WTC11 (cell line): Measurements from ENCODE around the gene MANSC1. TPM values are rescaled to one million over a fixed set of nuclear protein-coding genes. Genes with fewer than 3 reads are reported as not detected.

Experiments used
- ATAC-seq: fragments of 200-7000 bp; cut with Tn5 transposase; 2 replicates; pipeline ENCODE4 v1.10.0; 2021; ENCODE audit warnings: mild to moderate bottlenecking, moderate library complexity
- CTCF ChIA-PET: fragments of 300-600 bp; sonication (Branson Sonifier 250); formaldehyde crosslinking; loops from one replicate; lab custom pipeline; 2021; ENCODE audit warnings: antibody characterized with exemption; lab: Charles Lee
- POLR2A ChIA-PET: fragments of 350-600 bp; sonication (Branson Sonifier 250); formaldehyde crosslinking; loops from one replicate; lab custom pipeline; 2021; ENCODE audit warnings: antibody characterized with exemption; lab: Charles Lee
- DNase-seq: peaks from one replicate; pipeline ENCODE4 v3.0.0; 2021; ENCODE audit warnings: low spot score
- H3K27ac Mint-ChIP-seq: 2 replicates; pipeline ENCODE4 v1.8.0; 2021; ENCODE audit warnings: mixed read lengths
- H3K27me3 Mint-ChIP-seq: 2 replicates; pipeline ENCODE4 v1.8.0; 2021; ENCODE audit warnings: low read depth, mild to moderate bottlenecking, moderate library complexity, mixed read lengths
- H3K36me3 Mint-ChIP-seq: 2 replicates; pipeline ENCODE4 v1.8.0; 2021; ENCODE audit warnings: mixed read lengths
- H3K4me1 Mint-ChIP-seq: 2 replicates; pipeline ENCODE4 v1.8.0; 2022; ENCODE audit warnings: mixed read lengths
- H3K4me3 Mint-ChIP-seq: 2 replicates; pipeline ENCODE4 v1.8.0; 2021; ENCODE audit warnings: mild to moderate bottlenecking, moderate library complexity, mixed read lengths
- H3K9me3 Mint-ChIP-seq: 2 replicates; pipeline ENCODE4 v1.8.0; 2021; ENCODE audit warnings: mixed read lengths
- CREB1 ChIP-seq: sonication (generic); formaldehyde crosslinking; IDR thresholded peaks from 2 replicates; pipeline ENCODE4 v1.8.0; 2023; ENCODE audit warnings: mild to moderate bottlenecking, missing genetic modification reagents
- CTCF ChIP-seq: fragments of 200-600 bp; IDR thresholded peaks from 2 replicates; pipeline ENCODE4 v1.8.0; 2022; ENCODE audit warnings: antibody characterized with exemption
- E2F4 ChIP-seq: sonication (generic); formaldehyde crosslinking; IDR thresholded peaks from 2 replicates; pipeline ENCODE4 v1.8.1; 2022; ENCODE audit warnings: low read depth, mild to moderate bottlenecking, moderate library complexity, missing genetic modification reagents, borderline replicate concordance
- E2F5 ChIP-seq: sonication (generic); formaldehyde crosslinking; IDR thresholded peaks from 2 replicates; pipeline ENCODE4 v1.8.1; 2022; ENCODE audit warnings: mild to moderate bottlenecking, moderate library complexity, missing genetic modification reagents
- GABPB1 ChIP-seq: sonication (generic); formaldehyde crosslinking; IDR thresholded peaks from 2 replicates; pipeline ENCODE4 v1.8.1; 2023; ENCODE audit warnings: mild to moderate bottlenecking, missing genetic modification reagents
- IRF2 ChIP-seq: sonication (generic); formaldehyde crosslinking; IDR thresholded peaks from 2 replicates; pipeline ENCODE4 v1.8.0; 2022; ENCODE audit warnings: low read depth, missing genetic modification reagents, borderline replicate concordance
- MYBL2 ChIP-seq: sonication (generic); formaldehyde crosslinking; IDR thresholded peaks from 2 replicates; pipeline ENCODE4 v1.8.1; 2023; ENCODE audit warnings: mild to moderate bottlenecking, moderate library complexity, missing genetic modification reagents
- NFE2L1 ChIP-seq: sonication (generic); formaldehyde crosslinking; IDR thresholded peaks from 2 replicates; pipeline ENCODE4 v1.8.1; 2023; ENCODE audit warnings: missing genetic modification reagents
- OVOL2 ChIP-seq: fragments of 250-450 bp; sonication (Bioruptor Pico); IDR thresholded peaks from 2 replicates; pipeline ENCODE4 v1.9.0; 2021; ENCODE audit warnings: mild to moderate bottlenecking, borderline replicate concordance
- RELA ChIP-seq: sonication (generic); formaldehyde crosslinking; IDR thresholded peaks from 2 replicates; pipeline ENCODE4 v1.8.1; 2022; ENCODE audit warnings: missing genetic modification reagents, mild to moderate bottlenecking, borderline replicate concordance
- RORB ChIP-seq: fragments of 250-450 bp; sonication (Bioruptor Pico); IDR thresholded peaks from 2 replicates; pipeline ENCODE4 v1.9.0; 2021; ENCODE audit warnings: mild to moderate bottlenecking
- SP1 ChIP-seq: sonication (generic); formaldehyde crosslinking; conservative IDR thresholded peaks from 2 replicates; pipeline ENCODE4 v1.8.1; 2022; ENCODE audit warnings: missing genetic modification reagents
- TCF7 ChIP-seq: sonication (generic); formaldehyde crosslinking; IDR thresholded peaks from 2 replicates; pipeline ENCODE4 v1.8.0; 2022; ENCODE audit warnings: mild to moderate bottlenecking, low read depth, missing genetic modification reagents, moderate library complexity
- TEAD1 ChIP-seq: sonication (generic); formaldehyde crosslinking; IDR thresholded peaks from 2 replicates; pipeline ENCODE4 v1.8.0; 2022; ENCODE audit warnings: mild to moderate bottlenecking, missing genetic modification reagents
- TEAD4 ChIP-seq: sonication (generic); formaldehyde crosslinking; IDR thresholded peaks from 2 replicates; pipeline ENCODE4 v1.8.0; 2022; ENCODE audit warnings: mild to moderate bottlenecking, missing genetic modification reagents
- USF1 ChIP-seq: sonication (generic); formaldehyde crosslinking; IDR thresholded peaks from 2 replicates; pipeline ENCODE4 v1.8.0; 2022; ENCODE audit warnings: mild to moderate bottlenecking, missing genetic modification reagents
- ZNF121 ChIP-seq: sonication (generic); formaldehyde crosslinking; IDR thresholded peaks from 2 replicates; pipeline ENCODE4 v1.8.0; 2023; ENCODE audit warnings: missing genetic modification reagents
- ZNF232 ChIP-seq: sonication (generic); formaldehyde crosslinking; IDR thresholded peaks from 2 replicates; pipeline ENCODE4 v1.8.0; 2022; ENCODE audit warnings: mild to moderate bottlenecking, missing genetic modification reagents
- ZNF396 ChIP-seq: fragments of 250-450 bp; sonication (Bioruptor Pico); IDR thresholded peaks from 2 replicates; pipeline ENCODE4 v1.8.0; 2021; ENCODE audit warnings: mild to moderate bottlenecking, moderate library complexity, borderline replicate concordance
- ZNF423 ChIP-seq: fragments of 250-450 bp; sonication (Bioruptor Pico); IDR thresholded peaks from 2 replicates; pipeline ENCODE4 v2.1.2; 2022; ENCODE audit warnings: mild to moderate bottlenecking, moderate library complexity
- total RNA-seq: library from RNA; stranded (reverse); gene quantifications from 3 replicates; pipeline ENCODE4 v1.2.3, GENCODE V29; 2021
- TF ChIP-seq, protein P1 (sequence below): fragments of 250-450 bp; sonication (Bioruptor Pico); IDR thresholded peaks from 2 replicates; pipeline ENCODE4 v1.8.0; 2021; ENCODE audit warnings: mild to moderate bottlenecking
- TF ChIP-seq, protein P2 (sequence below): sonication (generic); formaldehyde crosslinking; IDR thresholded peaks from 2 replicates; pipeline ENCODE4 v1.8.1; 2023; ENCODE audit warnings: mild to moderate bottlenecking, missing genetic modification reagents, moderate library complexity
- TF ChIP-seq, protein P3 (sequence below): fragments of 250-450 bp; sonication (Bioruptor Pico); IDR thresholded peaks from 2 replicates; pipeline ENCODE4 v1.9.0; 2021; ENCODE audit warnings: mild to moderate bottlenecking
- TF ChIP-seq, protein P4 (sequence below): sonication (generic); formaldehyde crosslinking; IDR thresholded peaks from 2 replicates; pipeline ENCODE4 v1.8.1; 2023; ENCODE audit warnings: mild to moderate bottlenecking, missing genetic modification reagents, borderline replicate concordance
- TF ChIP-seq, protein P5 (sequence below): sonication (generic); formaldehyde crosslinking; IDR thresholded peaks from 2 replicates; pipeline ENCODE4 v1.8.1; 2023; ENCODE audit warnings: mild to moderate bottlenecking, missing genetic modification reagents

Gene MANSC1
- total RNA-seq, 1 experiment from 2014 or later, result 6.8 TPM

- TF ChIP-seq RORB (CRISPR knock-in tag) (no peak), USF1 (CRISPR knock-in tag) (no peak), SP1 (CRISPR knock-in tag) (no peak), OVOL2 (CRISPR knock-in tag) (no peak), ZNF121 (no peak), ZNF232 (CRISPR knock-in tag) (no peak), TEAD1 (CRISPR knock-in tag) (no peak), E2F4 (CRISPR knock-in tag) (no peak), GABPB1 (no peak)
- TF ChIP-seq, protein P1, sequence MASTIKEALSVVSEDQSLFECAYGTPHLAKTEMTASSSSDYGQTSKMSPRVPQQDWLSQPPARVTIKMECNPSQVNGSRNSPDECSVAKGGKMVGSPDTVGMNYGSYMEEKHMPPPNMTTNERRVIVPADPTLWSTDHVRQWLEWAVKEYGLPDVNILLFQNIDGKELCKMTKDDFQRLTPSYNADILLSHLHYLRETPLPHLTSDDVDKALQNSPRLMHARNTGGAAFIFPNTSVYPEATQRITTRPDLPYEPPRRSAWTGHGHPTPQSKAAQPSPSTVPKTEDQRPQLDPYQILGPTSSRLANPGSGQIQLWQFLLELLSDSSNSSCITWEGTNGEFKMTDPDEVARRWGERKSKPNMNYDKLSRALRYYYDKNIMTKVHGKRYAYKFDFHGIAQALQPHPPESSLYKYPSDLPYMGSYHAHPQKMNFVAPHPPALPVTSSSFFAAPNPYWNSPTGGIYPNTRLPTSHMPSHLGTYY, result no peak
Measured at GRCh38 chr12:12398026-12398859, 48.2 kb upstream of the MANSC1 start (continued).

DNA sequence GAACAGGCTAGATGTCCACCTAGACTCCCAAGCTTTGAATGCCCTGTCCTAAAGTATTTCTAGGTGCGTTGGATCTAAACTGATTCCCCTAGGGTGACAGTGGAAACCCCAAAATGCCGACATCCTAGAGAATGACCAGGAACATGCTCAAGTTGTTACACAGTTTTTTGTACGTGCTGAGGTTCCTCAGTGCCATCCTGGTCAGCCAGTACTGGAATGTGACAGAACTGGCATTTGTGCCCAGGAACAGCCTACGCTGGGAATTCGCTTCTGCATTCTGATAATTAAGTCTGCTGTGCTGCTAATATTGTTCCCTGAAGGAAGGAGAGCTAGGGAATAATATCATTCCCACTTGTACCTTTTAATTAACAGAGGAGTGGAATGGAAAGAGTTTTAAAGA, 47.1 kb upstream of the MANSC1 start:
- ChIA-PET CTCF (interaction anchor here (2.5 kb wide), 1 partner anchor 340 kb away, joined by 10 read pairs; no protein-coding TSS in a partner anchor), POLR2A (no interaction called here)
- ATAC-seq (no peak), DNase-seq (no peak)
- Mint-ChIP-seq H3K4me3 (no peak overlapping the region), H3K4me1 (peaks cover 31% of the 10 kb centered on the region), H3K27me3 (no peaks in the 10 kb centered on the region), H3K9me3 (peaks cover 15% of the 10 kb centered on the region), H3K27ac (no peak overlapping the region), H3K36me3 (peaks cover 9% of the 10 kb centered on the region)
- TF ChIP-seq, protein P2, sequence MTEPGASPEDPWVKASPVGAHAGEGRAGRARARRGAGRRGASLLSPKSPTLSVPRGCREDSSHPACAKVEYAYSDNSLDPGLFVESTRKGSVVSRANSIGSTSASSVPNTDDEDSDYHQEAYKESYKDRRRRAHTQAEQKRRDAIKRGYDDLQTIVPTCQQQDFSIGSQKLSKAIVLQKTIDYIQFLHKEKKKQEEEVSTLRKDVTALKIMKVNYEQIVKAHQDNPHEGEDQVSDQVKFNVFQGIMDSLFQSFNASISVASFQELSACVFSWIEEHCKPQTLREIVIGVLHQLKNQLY, result no peak
- TF ChIP-seq, protein P3, sequence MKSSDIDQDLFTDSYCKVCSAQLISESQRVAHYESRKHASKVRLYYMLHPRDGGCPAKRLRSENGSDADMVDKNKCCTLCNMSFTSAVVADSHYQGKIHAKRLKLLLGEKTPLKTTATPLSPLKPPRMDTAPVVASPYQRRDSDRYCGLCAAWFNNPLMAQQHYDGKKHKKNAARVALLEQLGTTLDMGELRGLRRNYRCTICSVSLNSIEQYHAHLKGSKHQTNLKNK, result no peak
- TF ChIP-seq E2F5 (CRISPR knock-in tag) (no peak), MYBL2 (CRISPR knock-in tag) (no peak), CTCF (no peak), NFE2L1 (CRISPR knock-in tag) (no peak), TEAD4 (CRISPR knock-in tag) (no peak), RELA (CRISPR knock-in tag) (no peak), IRF2 (CRISPR knock-in tag) (no peak), CREB1 (CRISPR knock-in tag) (no peak), TCF7 (CRISPR knock-in tag) (no peak), ZNF121 (no peak), ZNF396 (CRISPR knock-in tag) (no peak), ZNF423 (CRISPR knock-in tag) (no peak)
- TF ChIP-seq, protein P4, sequence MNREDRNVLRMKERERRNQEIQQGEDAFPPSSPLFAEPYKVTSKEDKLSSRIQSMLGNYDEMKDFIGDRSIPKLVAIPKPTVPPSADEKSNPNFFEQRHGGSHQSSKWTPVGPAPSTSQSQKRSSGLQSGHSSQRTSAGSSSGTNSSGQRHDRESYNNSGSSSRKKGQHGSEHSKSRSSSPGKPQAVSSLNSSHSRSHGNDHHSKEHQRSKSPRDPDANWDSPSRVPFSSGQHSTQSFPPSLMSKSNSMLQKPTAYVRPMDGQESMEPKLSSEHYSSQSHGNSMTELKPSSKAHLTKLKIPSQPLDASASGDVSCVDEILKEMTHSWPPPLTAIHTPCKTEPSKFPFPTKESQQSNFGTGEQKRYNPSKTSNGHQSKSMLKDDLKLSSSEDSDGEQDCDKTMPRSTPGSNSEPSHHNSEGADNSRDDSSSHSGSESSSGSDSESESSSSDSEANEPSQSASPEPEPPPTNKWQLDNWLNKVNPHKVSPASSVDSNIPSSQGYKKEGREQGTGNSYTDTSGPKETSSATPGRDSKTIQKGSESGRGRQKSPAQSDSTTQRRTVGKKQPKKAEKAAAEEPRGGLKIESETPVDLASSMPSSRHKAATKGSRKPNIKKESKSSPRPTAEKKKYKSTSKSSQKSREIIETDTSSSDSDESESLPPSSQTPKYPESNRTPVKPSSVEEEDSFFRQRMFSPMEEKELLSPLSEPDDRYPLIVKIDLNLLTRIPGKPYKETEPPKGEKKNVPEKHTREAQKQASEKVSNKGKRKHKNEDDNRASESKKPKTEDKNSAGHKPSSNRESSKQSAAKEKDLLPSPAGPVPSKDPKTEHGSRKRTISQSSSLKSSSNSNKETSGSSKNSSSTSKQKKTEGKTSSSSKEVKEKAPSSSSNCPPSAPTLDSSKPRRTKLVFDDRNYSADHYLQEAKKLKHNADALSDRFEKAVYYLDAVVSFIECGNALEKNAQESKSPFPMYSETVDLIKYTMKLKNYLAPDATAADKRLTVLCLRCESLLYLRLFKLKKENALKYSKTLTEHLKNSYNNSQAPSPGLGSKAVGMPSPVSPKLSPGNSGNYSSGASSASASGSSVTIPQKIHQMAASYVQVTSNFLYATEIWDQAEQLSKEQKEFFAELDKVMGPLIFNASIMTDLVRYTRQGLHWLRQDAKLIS (CRISPR knock-in tag), result no peak
- TF ChIP-seq, protein P5, sequence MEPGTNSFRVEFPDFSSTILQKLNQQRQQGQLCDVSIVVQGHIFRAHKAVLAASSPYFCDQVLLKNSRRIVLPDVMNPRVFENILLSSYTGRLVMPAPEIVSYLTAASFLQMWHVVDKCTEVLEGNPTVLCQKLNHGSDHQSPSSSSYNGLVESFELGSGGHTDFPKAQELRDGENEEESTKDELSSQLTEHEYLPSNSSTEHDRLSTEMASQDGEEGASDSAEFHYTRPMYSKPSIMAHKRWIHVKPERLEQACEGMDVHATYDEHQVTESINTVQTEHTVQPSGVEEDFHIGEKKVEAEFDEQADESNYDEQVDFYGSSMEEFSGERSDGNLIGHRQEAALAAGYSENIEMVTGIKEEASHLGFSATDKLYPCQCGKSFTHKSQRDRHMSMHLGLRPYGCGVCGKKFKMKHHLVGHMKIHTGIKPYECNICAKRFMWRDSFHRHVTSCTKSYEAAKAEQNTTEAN (CRISPR knock-in tag), result no peak
